NCI-H460 (cell line): ENCODE data around the gene PXMP4. TPM values are rescaled to one million over a fixed set of nuclear protein-coding genes. Genes with fewer than 3 reads are reported as not detected.

Experiments
- DNase-seq: peaks from one replicate; pipeline ENCODE4 v3.0.0-alpha.2; 2016; ENCODE audit warnings: low read depth; ENCODE audit errors: extremely low read depth
- total RNA-seq: library from RNA; depleted of rRNA; stranded (reverse); fragments of >200 nt; shearing (Covaris generic); gene quantifications from 2 replicates; pipeline ENCODE4 v1.2.3, GENCODE V29; 2014; rRNA removed

The PXMP4 gene
- total RNA-seq, 1 experiment from 2014 or later = 4.5 TPM

GRCh38 chr20:33659341-33660034 is 60.6 kb downstream of the PXMP4 start:
- DNase-seq = no peak

GRCh38 chr20:33658929-33659328 is 61.2 kb downstream of the PXMP4 start:
- no peak for DNase-seq

DNA sequence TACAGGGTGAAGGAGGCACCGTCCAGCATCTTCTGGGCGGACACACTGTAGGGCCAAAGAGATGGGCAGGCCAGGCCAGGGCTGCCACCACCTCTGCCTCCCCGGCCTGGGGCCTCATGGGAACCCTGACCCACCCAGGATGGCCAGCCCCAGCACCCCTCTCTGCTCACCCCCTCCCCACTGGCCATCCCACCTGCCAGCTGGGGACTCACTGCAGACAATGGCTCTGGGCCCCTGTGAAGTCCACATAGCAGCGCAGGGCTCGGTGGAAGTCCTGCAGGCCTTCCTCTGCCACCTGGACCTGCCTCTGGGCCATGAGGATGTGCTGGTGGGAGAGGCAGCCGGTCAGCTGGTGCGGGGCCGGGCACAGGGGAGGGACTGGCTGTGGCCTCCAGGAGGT is 61.6 kb downstream of the PXMP4 start:
- no peak for DNase-seq

- no peak for DNase-seq
These were observed 62.4 kb downstream of the PXMP4 start for GRCh38 chr20:33657704-33658095.

GRCh38 chr20:33656783-33657703 is 63.1 kb downstream of the PXMP4 start:
- no peak for DNase-seq

DNA sequence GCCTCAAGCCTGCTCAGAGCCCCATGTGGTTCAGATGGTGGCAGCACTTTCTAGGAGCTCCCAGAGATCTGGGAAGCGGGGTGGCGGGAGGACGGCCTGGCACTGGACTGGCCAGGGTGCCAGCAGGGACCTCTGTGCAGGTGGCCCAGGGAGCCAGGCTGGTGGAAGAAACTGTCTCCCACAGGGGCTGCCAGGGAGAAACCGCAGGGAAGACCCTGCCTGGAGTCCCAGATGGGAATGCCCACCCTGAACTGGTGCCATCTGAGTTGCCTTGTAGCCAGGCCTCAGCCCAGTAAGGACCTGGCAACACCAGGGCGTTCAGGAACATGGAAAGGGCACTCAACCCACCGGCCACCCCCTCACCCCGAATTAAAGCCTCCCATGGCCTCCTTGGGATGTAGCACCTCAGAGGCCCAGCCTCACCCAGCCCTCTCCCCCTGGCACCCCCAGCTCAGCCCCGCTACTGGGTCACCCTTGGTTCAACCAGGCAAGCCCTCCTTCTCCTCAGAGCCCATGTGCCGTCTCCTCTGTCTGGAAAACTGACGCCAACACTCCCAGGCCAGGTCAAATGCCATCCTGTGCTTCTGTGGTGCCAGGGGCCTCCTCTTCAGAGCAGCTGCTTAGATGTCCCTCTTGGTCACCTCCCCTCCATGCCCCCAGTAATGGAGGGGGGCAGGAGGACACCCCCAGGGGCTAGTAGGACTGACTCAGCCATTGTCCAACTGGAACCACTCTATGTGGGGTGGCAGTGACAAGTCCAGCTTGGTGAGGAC is 63.9 kb downstream of the PXMP4 start:
- DNase-seq = no peak

DNA sequence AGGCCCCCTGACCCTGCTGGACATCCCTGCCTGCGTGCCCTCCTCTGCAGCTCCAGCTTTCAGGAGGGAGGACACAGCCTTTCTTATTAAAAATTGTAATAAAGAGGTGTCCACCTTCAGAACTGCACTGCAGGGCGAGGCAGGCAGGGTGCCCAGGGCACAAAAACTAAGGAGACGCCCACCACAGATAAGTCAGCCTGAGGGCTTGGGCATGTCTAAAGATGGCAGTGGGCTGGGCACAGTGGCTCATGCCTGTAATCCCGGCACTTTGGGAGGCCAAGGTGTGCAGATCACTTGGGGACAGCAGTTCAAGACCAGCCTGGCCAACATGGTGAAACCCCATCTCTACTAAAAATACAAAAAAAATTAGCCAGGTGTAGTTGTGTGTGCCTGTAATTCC is 64.9 kb downstream of the PXMP4 start:
- no peak for DNase-seq

DNA sequence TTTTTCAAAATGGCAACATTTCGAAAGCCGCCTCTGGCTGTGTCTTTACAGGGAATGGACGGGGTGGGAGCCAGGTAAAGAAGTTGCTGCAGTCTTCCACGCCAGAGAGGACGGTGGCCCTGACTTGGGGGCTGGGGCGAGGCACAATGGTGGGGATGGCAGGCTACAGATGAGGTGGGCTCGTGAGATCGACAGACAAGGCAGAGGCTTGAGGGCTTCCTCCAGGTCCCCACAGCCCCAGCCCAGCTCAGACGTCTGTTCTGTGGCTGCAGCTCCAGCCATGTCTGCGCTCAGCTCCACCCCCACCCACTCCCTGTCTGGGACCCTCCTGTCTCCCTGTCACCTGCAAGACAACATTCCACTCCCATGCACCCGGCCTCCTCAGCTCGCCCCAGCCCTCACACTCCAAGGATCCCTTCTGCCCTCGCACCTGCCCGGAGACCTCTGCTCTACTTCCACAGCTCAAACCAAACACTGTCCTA is 65.4 kb downstream of the PXMP4 start:
- no peak for DNase-seq

GRCh38 chr20:33653900-33654596 is 66.1 kb downstream of the PXMP4 start:
- no peak for DNase-seq

DNA sequence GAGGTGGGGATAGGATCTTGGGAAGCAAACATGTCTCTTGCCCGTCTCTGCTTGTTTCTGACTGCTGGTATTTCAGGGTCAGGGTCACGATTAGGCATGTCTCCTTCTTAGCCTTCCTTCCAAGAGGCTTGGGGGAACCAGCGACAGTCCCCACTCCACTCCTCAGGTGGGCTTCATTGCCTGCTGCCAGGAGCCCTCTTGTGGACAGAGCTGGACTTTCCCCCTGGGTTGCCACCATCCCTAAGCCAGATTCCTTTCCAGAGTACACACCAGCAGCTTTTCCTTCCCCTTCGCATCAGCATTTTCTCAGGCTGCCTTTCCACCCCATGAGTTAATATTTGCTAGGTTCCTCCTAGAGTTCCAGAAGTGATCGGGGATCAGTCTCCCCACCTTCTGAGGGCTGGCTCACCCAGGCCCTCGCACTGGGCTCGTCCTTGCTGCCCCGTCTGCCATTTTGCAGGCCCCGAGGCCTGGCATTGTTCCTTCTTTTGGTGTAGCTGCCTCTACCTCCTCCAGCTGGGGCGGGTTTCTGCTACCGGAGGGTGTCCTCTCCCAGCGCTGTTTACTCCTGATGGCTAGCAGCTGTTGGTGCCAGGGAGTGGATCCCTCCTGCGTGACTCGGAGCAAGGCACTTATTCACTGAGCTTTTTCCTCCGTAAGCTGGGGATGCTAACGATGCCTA is 66.8 kb downstream of the PXMP4 start:
- peak; percentile 55 for DNase-seq

Other genes with a start within 250 kb of the PXMP4 start
- gene CBFA2T2, start 230.2 kb downstream of the PXMP4 start, total RNA-seq = 4.2 and 5.5 TPM in 2 replicates
- not detected in 2 replicates for gene C20orf144, start 58.0 kb downstream of the PXMP4 start, total RNA-seq
- not detected in 2 replicates for gene ACTL10, start 53.4 kb downstream of the PXMP4 start, total RNA-seq
- gene NECAB3, start 45.9 kb downstream of the PXMP4 start, total RNA-seq = 35.2 and 40.2 TPM in 2 replicates
- gene E2F1, start 33.9 kb downstream of the PXMP4 start, total RNA-seq = 7.9 and 10.8 TPM in 2 replicates
- 2.2 and 2.4 TPM in 2 replicates for gene ZNF341, start 11.7 kb upstream of the PXMP4 start, total RNA-seq
- 22.6 and 26.6 TPM in 2 replicates for gene CHMP4B, start 91.0 kb upstream of the PXMP4 start, total RNA-seq